Breast epithelium (tissue), 4 donors: ENCODE data around the gene GATAD2A. TPM values are rescaled to one million over a fixed set of nuclear protein-coding genes. Genes with fewer than 3 reads are reported as not detected.

Experiments used
- DNase-seq, 2 donors: peaks; one replicate each; pipeline ENCODE4 v3.0.0-alpha.2; 2019; ENCODE audit warnings: low spot score in 2 of 2
- H3K27ac ChIP-seq, 2 donors: fragments of 200-600 bp; sonication (generic) in 1 of 2; one replicate each; pipeline ENCODE4 v1.5.1; 2016 to 2019; ENCODE audit warnings: mild to moderate bottlenecking in 1 of 2
- H3K27me3 ChIP-seq, 2 donors: fragments of 200-600 bp; sonication (generic) in 1 of 2; one replicate each; pipeline versions ENCODE4 v1.5.1 to v1.6.0; 2017 to 2019; ENCODE audit warnings: control low read depth in 1 of 2, mild to moderate bottlenecking in 1 of 2
- H3K36me3 ChIP-seq: fragments of 200-600 bp; one replicate; pipeline ENCODE4 v1.5.1; 2019
- H3K4me1 ChIP-seq, 2 donors: fragments of 200-600 bp; sonication (generic); one replicate each; pipeline ENCODE4 v1.5.1; 2016 to 2019; ENCODE audit warnings: control low read depth in 1 of 2
- H3K4me3 ChIP-seq, 3 donors: fragments of 200-600 bp; sonication (generic); 1 replicate in 2 of 3; 2 replicates in 1 of 3; pipeline ENCODE4 v1.5.1; 2016 to 2019; ENCODE audit warnings: mild to moderate bottlenecking in 3 of 3, moderate library complexity in 2 of 3
- H3K9me3 ChIP-seq, 2 donors: fragments of 200-600 bp; sonication (generic) in 1 of 2; one replicate each; pipeline ENCODE4 v1.5.1; 2016 to 2019; ENCODE audit warnings: control low read depth in 1 of 2
- CTCF ChIP-seq, 3 donors: fragments of 450-650 bp; IDR thresholded peaks; one replicate each; pipeline ENCODE4 v1.5.1; 2016 to 2017; ENCODE audit warnings: antibody characterized with exemption in 3 of 3, mild to moderate bottlenecking in 3 of 3, moderate library complexity in 3 of 3
- POLR2A ChIP-seq: fragments of 450-650 bp; IDR thresholded peaks from one replicate; pipeline ENCODE4 v1.6.1; 2016; ENCODE audit warnings: antibody characterized with exemption, mild to moderate bottlenecking, moderate library complexity
- POLR2AphosphoS5 ChIP-seq, 3 donors: sonication (generic); formaldehyde crosslinking; IDR thresholded peaks; one replicate each; pipeline ENCODE4 v1.6.1; 2017; ENCODE audit warnings: antibody characterized with exemption in 3 of 3
- intact Hi-C: fragments of 100-400 bp; cut with DNase I; formaldehyde crosslinking; loops from one replicate; pipeline ENCODE4 v1.15.1; 2023; ENCODE audit warnings: low total_unique reads
- total RNA-seq, 3 donors: library from RNA; depleted of rRNA; stranded (reverse); fragments of >200 nt; gene quantifications; one replicate each; pipeline ENCODE4 v1.1.0, GENCODE V29; 2016

GATAD2A gene
- total RNA-seq, 3 donors from 2014 or later: 29.1 to 38.7 (median 33.6) TPM

GRCh38 chr19:19547674-19548336, 142.3 kb downstream of the GATAD2A start:
- no peaks in the 10 kb centered on the region for H3K36me3 ChIP-seq
- H3K4me3 ChIP-seq: no peak overlapping the region
- peaks cover 0 to 3% of the 10 kb centered on the region in 2 donors for H3K27me3 ChIP-seq
- no peak for DNase-seq
- H3K4me1 ChIP-seq: no peaks in the 10 kb centered on the region
- TF ChIP-seq POLR2AphosphoS5 (IDR thresholded peaks at IDR 0.05): no peak
- TF ChIP-seq CTCF (IDR thresholded peaks at IDR 0.05): no peak
- no peak for TF ChIP-seq POLR2A
- H3K9me3 ChIP-seq: no peaks in the 10 kb centered on the region
- intact Hi-C loops: no loop called here
- no peak overlapping the region for H3K27ac ChIP-seq

- intact Hi-C loops: no loop called here
- no peak for TF ChIP-seq POLR2A
- no peak for TF ChIP-seq CTCF (IDR thresholded peaks at IDR 0.05)
- no peak for TF ChIP-seq POLR2AphosphoS5 (IDR thresholded peaks at IDR 0.05)
These were observed 143.7 kb downstream of the GATAD2A start for GRCh38 chr19:19548915-19549759.

GRCh38 chr19:19549804-19550464, 144.5 kb downstream of the GATAD2A start:
- no peaks in the 10 kb centered on the region for H3K9me3 ChIP-seq
- no peaks in the 10 kb centered on the region for H3K36me3 ChIP-seq
- H3K27me3 ChIP-seq: peaks cover 0 to 3% of the 10 kb centered on the region in 2 donors
- no peak overlapping the region for H3K4me3 ChIP-seq
- TF ChIP-seq CTCF (IDR thresholded peaks at IDR 0.05) (no peak), POLR2AphosphoS5 (IDR thresholded peaks at IDR 0.05) (no peak), POLR2A (no peak)
- H3K27ac ChIP-seq: no peak overlapping the region
- intact Hi-C loops: no loop called here
- H3K4me1 ChIP-seq: no peaks in the 10 kb centered on the region
- no peak for DNase-seq

More at GRCh38 chr19:19548915-19549759, 143.7 kb downstream of the GATAD2A start:
- H3K27ac ChIP-seq: no peak overlapping the region
- H3K9me3 ChIP-seq: no peaks in the 10 kb centered on the region
- H3K27me3 ChIP-seq: peaks cover 0 to 3% of the 10 kb centered on the region in 2 donors
- H3K4me1 ChIP-seq: no peaks in the 10 kb centered on the region
- no peak for DNase-seq
- no peaks in the 10 kb centered on the region for H3K36me3 ChIP-seq
- H3K4me3 ChIP-seq: no peak overlapping the region

GRCh38 chr19:19550485-19550929, 145.0 kb downstream of the GATAD2A start:
- Histone ChIP-seq H3K36me3 (no peaks in the 10 kb centered on the region), H3K9me3 (no peaks in the 10 kb centered on the region), H3K27me3 (peaks cover 0 to 3% of the 10 kb centered on the region in 2 donors), H3K4me1 (no peaks in the 10 kb centered on the region), H3K4me3 (no peak overlapping the region), H3K27ac (no peak overlapping the region)
- intact Hi-C loops: no loop called here
- TF ChIP-seq POLR2A (no peak), POLR2AphosphoS5 (IDR thresholded peaks at IDR 0.05) (no peak), CTCF (IDR thresholded peaks at IDR 0.05) (no peak)
- DNase-seq: no peak
